PC-9 (cell line): ENCODE results near the gene PEPD.

Source experiments
- CTCF ChIP-seq: fragments of 200-600 bp; sonication (generic); conservative IDR thresholded peaks from 2 replicates; pipeline ENCODE4 v1.6.1; 2017; ENCODE audit warnings: mixed run types, antibody characterized with exemption, mild to moderate bottlenecking, moderate library complexity
- EZH2 ChIP-seq: fragments of 200-600 bp; sonication (generic); IDR thresholded peaks from 2 replicates; pipeline ENCODE4 v1.8.0; 2017; ENCODE audit warnings: antibody characterized with exemption, low read depth

GRCh38 chr19:33384983-33385382 is 136.6 kb downstream of the PEPD start:
- TF ChIP-seq EZH2 (no peak), CTCF (no peak)
